B cell (primary cell): ENCODE results near the gene CATSPERB. TPM values are rescaled to one million over a fixed set of nuclear protein-coding genes. Genes with fewer than 3 reads are reported as not detected.

Experiments used
- ATAC-seq: fragments of 200-7000 bp; cut with Tn5 transposase; one replicate; pipeline ENCODE4 v1.10.0; 2021; ENCODE audit warnings: low read depth, mild to moderate bottlenecking, moderate number of reproducible peaks, moderate library complexity
- CTCF ChIA-PET: fragments of 350-600 bp; sonication (Branson Sonifier 250); formaldehyde crosslinking; loops from one replicate; lab custom pipeline; 2021; ENCODE audit warnings: antibody characterized with exemption, inconsistent platforms; lab: Charles Lee
- POLR2A ChIA-PET: fragments of 350-600 bp; sonication (Branson Sonifier 250); formaldehyde crosslinking; loops from one replicate; lab custom pipeline; 2021; ENCODE audit warnings: antibody characterized with exemption; lab: Charles Lee
- DNase-seq: peaks from one replicate; pipeline ENCODE4 v3.0.0; 2013
- H2AFZ ChIP-seq: 2 replicates; pipeline ENCODE4 v1.6.1; 2012; ENCODE audit warnings: mild to moderate bottlenecking, low read depth, low read length; ENCODE audit not compliant: insufficient read depth, poor library complexity, severe bottlenecking
- H3K27ac ChIP-seq, 2 donors: 1 replicate in 1 of 2; 2 replicates in 1 of 2; pipeline ENCODE4 v1.5.1; 2012 to 2013; ENCODE audit warnings: low read length in 2 of 2, mild to moderate bottlenecking in 2 of 2, moderate library complexity in 1 of 2
- H3K27me3 ChIP-seq, 4 experiments: fragments of 200-600 bp in 1 of 4; sonication (generic) in 1 of 4; replicated peaks in 1 of 4; 1 replicate in 2 of 4; 2 replicates in 2 of 4; pipeline versions ENCODE4 v1.6.1 to v1.7.0; 2013 to 2016; ENCODE audit warnings: low read length in 3 of 4, mild to moderate bottlenecking in 2 of 4, mixed read lengths in 1 of 4, moderate library complexity in 1 of 4; ENCODE audit not compliant: insufficient read depth in 4 of 4, control insufficient read depth in 3 of 4; ENCODE audit errors: control extremely low read depth in 1 of 4
- H3K36me3 ChIP-seq, 2 experiments: replicated peaks in 1 of 2; 1 replicate in 1 of 2; 2 replicates in 1 of 2; pipeline versions ENCODE4 v1.6.1 to v1.7.1; 2013; ENCODE audit warnings: low read length in 1 of 2; ENCODE audit not compliant: insufficient read depth in 2 of 2, control insufficient read depth in 1 of 2; ENCODE audit errors: control extremely low read depth in 1 of 2, extremely low read depth in 1 of 2
- H3K4me1 ChIP-seq, 2 donors: fragments of 200-600 bp in 1 of 2; sonication (generic) in 1 of 2; 1 replicate in 1 of 2; 2 replicates in 1 of 2; pipeline versions ENCODE4 v1.5.1 to v1.6.1; 2013 to 2017; ENCODE audit warnings: low read length in 2 of 2; ENCODE audit not compliant: control insufficient read depth in 2 of 2, insufficient read depth in 2 of 2
- H3K4me2 ChIP-seq: replicated peaks from 2 replicates; pipeline ENCODE3; 2012; ENCODE audit warnings: mild to moderate bottlenecking, low read depth, low read length; ENCODE audit not compliant: poor library complexity, severe bottlenecking
- H3K4me3 ChIP-seq, 5 experiments: fragments of 200-600 bp in 1 of 5; sonication (generic) in 1 of 5; 1 replicate in 3 of 5; 2 replicates in 2 of 5; pipeline versions ENCODE4 v1.5.1 to v1.7.0; 2011 to 2016; ENCODE audit warnings: low read length in 4 of 5, mild to moderate bottlenecking in 4 of 5, low read depth in 2 of 5, control low read depth in 1 of 5, moderate library complexity in 1 of 5; ENCODE audit not compliant: insufficient read depth in 1 of 5; ENCODE audit errors: control extremely low read depth in 1 of 5, extremely low read depth in 1 of 5
- H3K79me2 ChIP-seq: fragments of 200-600 bp; sonication (generic); one replicate; pipeline ENCODE4 v1.6.0; 2016; ENCODE audit warnings: low read length; ENCODE audit not compliant: control insufficient read depth, insufficient read depth
- H3K9ac ChIP-seq: fragments of 200-600 bp; sonication (generic); 2 replicates; pipeline ENCODE4 v1.6.1; 2017; ENCODE audit warnings: mild to moderate bottlenecking, low read length, moderate library complexity
- H3K9me3 ChIP-seq, 3 donors: one replicate each; pipeline versions ENCODE4 v1.6.1 to v1.7.1; 2013; ENCODE audit warnings: low read length in 2 of 3; ENCODE audit not compliant: control insufficient read depth in 2 of 3, insufficient read depth in 1 of 3; ENCODE audit errors: control extremely low read depth in 1 of 3
- H4K20me1 ChIP-seq: 2 replicates; pipeline ENCODE4 v1.6.0; 2012; ENCODE audit warnings: mild to moderate bottlenecking, low read length; ENCODE audit not compliant: insufficient read depth, control insufficient read depth, poor library complexity, severe bottlenecking
- H3K27ac Mint-ChIP-seq: one replicate; pipeline ENCODE4 v1.8.0; 2021; ENCODE audit warnings: mixed read lengths
- H3K27me3 Mint-ChIP-seq: one replicate; pipeline ENCODE4 v1.8.0; 2021; ENCODE audit warnings: mixed read lengths
- H3K4me1 Mint-ChIP-seq: one replicate; pipeline ENCODE4 v1.8.0; 2021; ENCODE audit warnings: mixed read lengths
- H3K4me3 Mint-ChIP-seq: one replicate; pipeline ENCODE4 v1.8.0; 2021; ENCODE audit warnings: mixed read lengths
- H3K9me3 Mint-ChIP-seq: one replicate; pipeline ENCODE4 v1.8.0; 2022; ENCODE audit warnings: mixed read lengths; ENCODE audit not compliant: insufficient read depth
- EZH2 ChIP-seq: IDR thresholded peaks from 2 replicates; pipeline ENCODE4 v1.6.1; 2012; ENCODE audit warnings: borderline replicate concordance, low read depth, mild to moderate bottlenecking, moderate library complexity, low read length; ENCODE audit not compliant: insufficient read depth, poor library complexity, severe bottlenecking
- WGBS: methylation state at CpG from one replicate; pipeline ENCODE4 v1.1.5; 2013; ENCODE audit warnings: missing lambda C conversion rate; ENCODE audit not compliant: insufficient coverage; 5-methylcytosine and 5-hydroxymethylcytosine counted together
- intact Hi-C: fragments of 100-400 bp; cut with micrococcal nuclease; formaldehyde crosslinking; loops from one replicate; pipeline ENCODE4 v1.10.0; 2022
- polyA plus RNA-seq: library from polyadenylated mRNA; depleted of rRNA; stranded (reverse); fragments of >200 nt; gene quantifications from 2 replicates; pipeline ENCODE4 v1.2.3, GENCODE V29; 2012
- small RNA-seq: library from RNA; depleted of rRNA; stranded (forward); fragments of <200 nt; gene quantifications from one replicate; pipeline ENCODE3, GENCODE V24; 2012; ENCODE audit warnings: low replicate concordance, low read depth; ENCODE audit not compliant: insufficient read length
- total RNA-seq, 2 donors: library from RNA; stranded (reverse); fragments of 120-200 nt in 1 of 2; gene quantifications; 1 replicate in 1 of 2; 2 replicates in 1 of 2; pipeline versions ENCODE4 v1.2.3 to v1.2.4, GENCODE V29; 2013 to 2022
- TF ChIP-seq, protein P1 (sequence below): fragments of 200-600 bp; IDR thresholded peaks from one replicate; pipeline ENCODE4 v1.8.0; 2022; ENCODE audit warnings: antibody characterized with exemption, mild to moderate bottlenecking

CATSPERB gene
- total and polyA plus RNA-seq, 2 donors (not counting 1 experiment from before 2014, with no cell fraction given), result 0.12 to 0.18 TPM

DNA sequence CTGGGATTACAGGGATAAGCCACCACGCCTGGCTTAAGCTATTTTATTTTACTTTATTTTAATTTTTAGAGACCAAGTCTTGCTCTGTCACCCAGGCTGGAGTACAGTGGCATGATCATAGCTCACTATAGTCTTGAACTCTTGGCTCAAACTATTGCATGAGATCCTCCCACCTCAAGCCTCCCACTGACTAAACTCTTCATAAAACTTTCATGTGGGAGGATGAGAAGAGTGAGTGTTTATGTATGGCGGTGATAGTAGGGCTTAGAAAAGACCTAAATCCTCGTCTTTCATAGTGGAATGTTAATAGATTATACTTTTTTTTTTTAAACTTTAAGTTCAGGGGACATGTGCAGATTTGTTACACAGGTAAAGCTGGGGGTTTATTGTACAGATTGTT, 198.3 kb downstream of the CATSPERB start:
- no peaks in the 10 kb centered on the region for H4K20me1 ChIP-seq
- no peak overlapping the region for H3K4me2 ChIP-seq
- POLR2A ChIA-PET, result no interaction called here
- no peak for ATAC-seq
- peaks cover 29% of the 10 kb centered on the region for H3K27me3 Mint-ChIP-seq
- no peak overlapping the region for H3K27ac Mint-ChIP-seq
- intact Hi-C loops, result no loop called here
- TF ChIP-seq, protein P1, sequence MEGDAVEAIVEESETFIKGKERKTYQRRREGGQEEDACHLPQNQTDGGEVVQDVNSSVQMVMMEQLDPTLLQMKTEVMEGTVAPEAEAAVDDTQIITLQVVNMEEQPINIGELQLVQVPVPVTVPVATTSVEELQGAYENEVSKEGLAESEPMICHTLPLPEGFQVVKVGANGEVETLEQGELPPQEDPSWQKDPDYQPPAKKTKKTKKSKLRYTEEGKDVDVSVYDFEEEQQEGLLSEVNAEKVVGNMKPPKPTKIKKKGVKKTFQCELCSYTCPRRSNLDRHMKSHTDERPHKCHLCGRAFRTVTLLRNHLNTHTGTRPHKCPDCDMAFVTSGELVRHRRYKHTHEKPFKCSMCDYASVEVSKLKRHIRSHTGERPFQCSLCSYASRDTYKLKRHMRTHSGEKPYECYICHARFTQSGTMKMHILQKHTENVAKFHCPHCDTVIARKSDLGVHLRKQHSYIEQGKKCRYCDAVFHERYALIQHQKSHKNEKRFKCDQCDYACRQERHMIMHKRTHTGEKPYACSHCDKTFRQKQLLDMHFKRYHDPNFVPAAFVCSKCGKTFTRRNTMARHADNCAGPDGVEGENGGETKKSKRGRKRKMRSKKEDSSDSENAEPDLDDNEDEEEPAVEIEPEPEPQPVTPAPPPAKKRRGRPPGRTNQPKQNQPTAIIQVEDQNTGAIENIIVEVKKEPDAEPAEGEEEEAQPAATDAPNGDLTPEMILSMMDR, result no peak
- no peak for TF ChIP-seq EZH2
- no peak overlapping the region for H3K9ac ChIP-seq
- no peaks in the 10 kb centered on the region for H3K4me1 Mint-ChIP-seq
- H3K9me3 Mint-ChIP-seq, result no peaks in the 10 kb centered on the region
- no peak overlapping the region for H3K4me3 ChIP-seq
- no peaks in the 10 kb centered on the region for H3K4me1 ChIP-seq
- H3K36me3 ChIP-seq, result no peaks in the 10 kb centered on the region
- CTCF ChIA-PET, result no interaction called here
- no peaks in the 10 kb centered on the region for H3K27me3 ChIP-seq
- no peak overlapping the region for H3K27ac ChIP-seq
- no peak overlapping the region for H2AFZ ChIP-seq
- no peaks in the 10 kb centered on the region for H3K79me2 ChIP-seq
- no peak overlapping the region for H3K4me3 Mint-ChIP-seq
- no CpG with 5 or more reads among the region's 3 CpGs for WGBS
- H3K9me3 ChIP-seq, result no peaks in the 10 kb centered on the region
- no peak for DNase-seq

Small RNA genes lying within 50 kb of the gene (small RNA-seq; reads per million reads assigned to genes)
- gene AL133373.1, result not detected
- not detected for gene POLR3GP1
- gene RF00012, result not detected

Other genes with a start within 250 kb of the CATSPERB start
- 184 and 189 TPM in 2 replicates for gene PPP4R3A, start 221.8 kb downstream of the CATSPERB start, total RNA-seq
- 80.6 and 141 TPM in 2 replicates for gene PPP4R3A, start 221.8 kb downstream of the CATSPERB start, polyA plus RNA-seq
- gene TC2N, start 135.4 kb upstream of the CATSPERB start, total RNA-seq, result 10.4 and 13.7 TPM in 2 replicates
- 3.7 and 5.7 TPM in 2 replicates for gene TC2N, start 135.4 kb upstream of the CATSPERB start, polyA plus RNA-seq
- gene FBLN5, start 215.6 kb upstream of the CATSPERB start, total RNA-seq, result 0.12 and 0.37 TPM in 2 replicates
- 0.13 and 0.31 TPM in 2 replicates for gene FBLN5, start 215.6 kb upstream of the CATSPERB start, polyA plus RNA-seq